Fibroblast of the aortic adventitia (primary cell): Measurements from ENCODE around the gene GPR160. TPM values are rescaled to one million over a fixed set of nuclear protein-coding genes. Genes with fewer than 3 reads are reported as not detected.
A peak's percentile ranks its signal among the peaks of the same experiment; 100 is the strongest.

Source experiments
- DNase-seq: peaks from one replicate; pipeline ENCODE4 v3.0.0-alpha.2; 2010; ENCODE audit warnings: low read depth
- H3K4me3 ChIP-seq: 2 replicates; pipeline ENCODE4 v1.5.1; 2011; ENCODE audit warnings: low read depth, mild to moderate bottlenecking, control low read depth, low read length, moderate library complexity
- total RNA-seq: library from RNA; depleted of rRNA; stranded (reverse); fragments of >200 nt; gene quantifications from 2 replicates; pipeline ENCODE4 v1.2.3, GENCODE V29; 2012; ENCODE audit warnings: low replicate concordance
- TF ChIP-seq, protein P1 (sequence below): IDR thresholded peaks from 2 replicates; pipeline ENCODE4 v1.5.1; 2011; ENCODE audit warnings: mild to moderate bottlenecking, low read length, control low read depth, inconsistent platforms; ENCODE audit not compliant: insufficient read depth

Gene GPR160
- total RNA-seq, 1 donor: 0.90 TPM

DNA sequence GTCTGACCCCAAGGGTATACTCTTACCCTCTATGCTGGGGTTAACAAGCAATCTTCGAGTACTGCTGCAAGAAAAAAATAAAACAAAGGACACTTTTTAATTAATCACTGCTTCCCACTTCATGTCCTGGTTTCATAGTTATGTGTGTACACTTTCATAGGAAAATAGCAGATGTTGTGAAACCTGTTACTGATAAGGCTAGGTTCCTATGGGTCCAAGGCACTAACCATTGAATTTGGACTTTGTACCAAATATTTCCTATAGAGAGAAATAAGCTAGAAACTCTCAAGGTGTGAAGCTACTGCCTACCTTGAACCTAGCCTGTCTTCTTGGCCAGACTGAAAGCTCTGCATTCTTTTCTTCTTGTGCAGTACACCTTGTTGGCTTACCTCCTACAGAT lies 14.6 kb upstream of the GPR160 start:
- no peak overlapping the region for H3K4me3 ChIP-seq
- no peak for DNase-seq
- TF ChIP-seq, protein P1, sequence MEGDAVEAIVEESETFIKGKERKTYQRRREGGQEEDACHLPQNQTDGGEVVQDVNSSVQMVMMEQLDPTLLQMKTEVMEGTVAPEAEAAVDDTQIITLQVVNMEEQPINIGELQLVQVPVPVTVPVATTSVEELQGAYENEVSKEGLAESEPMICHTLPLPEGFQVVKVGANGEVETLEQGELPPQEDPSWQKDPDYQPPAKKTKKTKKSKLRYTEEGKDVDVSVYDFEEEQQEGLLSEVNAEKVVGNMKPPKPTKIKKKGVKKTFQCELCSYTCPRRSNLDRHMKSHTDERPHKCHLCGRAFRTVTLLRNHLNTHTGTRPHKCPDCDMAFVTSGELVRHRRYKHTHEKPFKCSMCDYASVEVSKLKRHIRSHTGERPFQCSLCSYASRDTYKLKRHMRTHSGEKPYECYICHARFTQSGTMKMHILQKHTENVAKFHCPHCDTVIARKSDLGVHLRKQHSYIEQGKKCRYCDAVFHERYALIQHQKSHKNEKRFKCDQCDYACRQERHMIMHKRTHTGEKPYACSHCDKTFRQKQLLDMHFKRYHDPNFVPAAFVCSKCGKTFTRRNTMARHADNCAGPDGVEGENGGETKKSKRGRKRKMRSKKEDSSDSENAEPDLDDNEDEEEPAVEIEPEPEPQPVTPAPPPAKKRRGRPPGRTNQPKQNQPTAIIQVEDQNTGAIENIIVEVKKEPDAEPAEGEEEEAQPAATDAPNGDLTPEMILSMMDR: no peak

DNA sequence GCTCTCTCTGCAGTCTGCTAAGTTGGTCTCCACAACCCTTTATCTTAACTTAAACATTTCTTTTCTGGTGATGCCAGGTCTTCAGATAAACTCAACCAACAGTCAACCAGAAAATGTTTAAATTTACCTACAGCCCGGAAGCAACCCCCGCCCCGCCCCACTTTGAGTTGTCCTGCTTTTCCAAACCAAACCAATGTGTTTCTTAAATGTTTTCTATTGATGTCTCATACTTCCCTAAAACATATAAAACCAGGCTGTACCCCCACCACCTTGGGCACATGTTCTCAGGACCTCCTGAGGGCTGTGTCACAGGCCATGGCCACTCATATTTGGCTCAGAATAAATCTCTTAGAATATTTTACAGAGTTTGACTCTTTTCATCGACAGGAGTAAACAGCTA lies 13.2 kb upstream of the GPR160 start:
- DNase-seq: no peak
- TF ChIP-seq, protein P1: no peak
- H3K4me3 ChIP-seq: no peak overlapping the region

DNA sequence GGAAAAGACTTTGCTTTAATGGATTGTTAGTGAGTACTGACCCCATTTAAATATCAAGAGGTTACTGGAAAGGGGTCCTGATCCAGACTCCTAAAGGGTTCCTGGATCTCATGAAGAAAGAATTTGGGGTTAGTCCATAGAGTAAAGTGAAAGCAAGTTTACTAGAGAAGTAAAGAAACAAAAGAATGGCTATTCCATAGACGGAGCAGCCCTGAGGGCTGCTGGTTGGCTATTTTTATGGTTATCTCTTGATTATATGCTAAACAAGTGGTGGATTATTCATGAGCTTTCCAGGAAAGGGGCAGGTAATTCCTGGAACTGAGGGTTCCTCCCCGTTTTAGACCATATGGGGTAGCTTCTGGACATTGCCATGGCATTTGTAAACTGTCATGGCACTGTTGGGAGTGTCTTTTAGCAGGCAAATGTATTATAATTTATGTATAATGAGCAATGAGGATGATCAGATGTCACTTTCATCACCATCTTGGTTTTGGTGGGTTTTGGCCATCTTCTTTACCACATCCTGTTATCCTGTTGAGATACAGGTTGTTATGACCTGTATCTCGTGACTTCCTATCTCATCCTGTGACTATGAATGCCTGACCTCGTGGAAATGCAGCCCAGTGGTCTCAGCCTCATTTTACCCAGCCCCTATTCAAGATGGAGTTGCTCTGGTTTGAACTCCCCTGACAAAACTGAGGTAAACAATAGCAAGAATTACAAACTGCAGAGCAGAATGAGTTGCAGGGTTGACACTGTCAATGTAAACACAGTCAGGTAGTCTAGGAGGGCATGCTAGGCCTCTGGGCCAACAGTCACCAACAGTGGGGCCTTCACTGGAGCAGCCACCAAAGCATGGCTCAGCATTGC lies 10.3 kb upstream of the GPR160 start:
- TF ChIP-seq, protein P1: no peak
- H3K4me3 ChIP-seq: no peak overlapping the region
- DNase-seq: no peak

DNA sequence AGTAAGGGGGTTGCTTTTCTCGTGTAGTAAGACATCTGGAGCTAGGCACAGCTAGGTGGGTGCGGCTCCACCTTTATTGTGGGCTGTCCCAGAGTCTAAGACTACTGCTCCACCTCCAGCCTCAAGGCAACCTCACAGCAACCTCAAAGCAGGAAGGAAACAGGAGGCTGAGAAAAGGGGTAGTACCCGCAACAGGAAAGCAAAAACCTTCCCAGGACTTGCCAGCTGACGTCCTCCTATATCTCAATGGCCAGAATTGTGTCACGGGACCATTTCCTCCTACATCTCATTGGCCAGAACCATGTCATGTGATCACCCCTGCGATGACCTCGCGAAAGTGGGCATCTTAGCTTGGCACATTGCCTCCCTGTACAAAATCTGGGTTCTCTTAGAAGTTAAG lies 4.3 kb upstream of the GPR160 start:
- no peak overlapping the region for H3K4me3 ChIP-seq
- TF ChIP-seq, protein P1: no peak
- DNase-seq: no peak

DNA sequence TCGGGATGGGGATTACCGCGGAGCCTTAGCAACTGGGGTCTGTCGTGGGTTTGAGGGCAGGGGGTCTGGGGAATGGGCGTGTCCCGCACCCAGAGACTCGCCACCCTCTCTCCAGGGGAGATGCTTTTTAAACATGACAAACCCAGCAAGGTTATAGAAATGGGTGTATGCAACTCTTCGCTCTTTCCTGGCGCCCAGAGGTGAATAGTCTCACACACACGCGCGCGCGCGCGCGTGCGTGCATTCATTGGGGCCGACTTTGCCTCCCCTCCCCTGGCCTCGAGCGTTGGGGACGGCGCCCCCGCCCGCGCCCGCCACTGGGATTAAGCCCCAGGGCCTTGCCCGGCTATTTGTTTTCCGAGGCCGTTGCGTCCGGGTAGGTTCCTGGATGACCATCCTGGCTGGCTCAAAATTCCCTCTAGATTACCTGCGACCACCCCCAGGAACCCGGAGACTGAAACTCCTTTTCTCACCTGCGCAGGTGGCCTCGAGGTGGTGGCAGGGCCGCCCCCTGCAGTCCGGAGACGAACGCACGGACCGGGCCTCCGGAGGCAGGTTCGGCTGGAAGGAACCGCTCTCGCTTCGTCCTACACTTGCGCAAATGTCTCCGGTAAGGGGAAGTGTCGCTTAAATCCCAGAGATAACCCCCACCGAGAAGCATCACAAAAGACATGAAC lies 777 bp downstream of the GPR160 start:
- TF ChIP-seq, protein P1: peak; percentile 12
- DNase-seq: no peak
- peak overlapping the region; percentile 60 for H3K4me3 ChIP-seq

DNA sequence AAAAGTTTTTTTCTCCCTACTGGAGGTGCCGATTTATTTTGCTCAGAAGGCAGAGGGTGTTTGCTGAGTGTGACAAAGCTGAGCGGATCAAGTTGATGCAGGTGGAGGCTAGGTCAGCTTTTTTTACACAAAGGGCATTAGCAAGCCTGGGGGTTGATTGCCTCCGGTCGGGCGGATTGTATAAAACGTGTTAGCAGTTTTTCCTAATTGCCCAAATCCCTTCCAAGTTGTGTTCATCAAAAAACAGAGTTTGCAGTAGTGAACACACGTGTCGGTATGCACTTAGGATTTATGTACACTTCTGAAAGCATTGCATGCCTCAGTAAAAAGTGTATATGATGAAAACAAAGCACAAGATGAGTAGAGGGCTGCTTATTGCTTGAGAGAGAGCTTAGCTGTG lies 2.6 kb downstream of the GPR160 start:
- TF ChIP-seq, protein P1: no peak
- no peak for DNase-seq
- no peak overlapping the region for H3K4me3 ChIP-seq
